Measurements from ENCODE around the gene RNF214.
"Not testable (repeated sequence)": the region's sequence is repeated elsewhere in the genome, so short reads cannot be mapped to it uniquely, and the experiment has no call there.

The RNF214 gene

GRCh38 chr11:117232092-117232878 is at the start of gene RNF214:
TSS of gene RNF214 (plus strand) at chr11:117232671. CDS start at chr11:117234273, 1,602 bp downstream.
- peak; percentile 73 for DNase-seq

DNA sequence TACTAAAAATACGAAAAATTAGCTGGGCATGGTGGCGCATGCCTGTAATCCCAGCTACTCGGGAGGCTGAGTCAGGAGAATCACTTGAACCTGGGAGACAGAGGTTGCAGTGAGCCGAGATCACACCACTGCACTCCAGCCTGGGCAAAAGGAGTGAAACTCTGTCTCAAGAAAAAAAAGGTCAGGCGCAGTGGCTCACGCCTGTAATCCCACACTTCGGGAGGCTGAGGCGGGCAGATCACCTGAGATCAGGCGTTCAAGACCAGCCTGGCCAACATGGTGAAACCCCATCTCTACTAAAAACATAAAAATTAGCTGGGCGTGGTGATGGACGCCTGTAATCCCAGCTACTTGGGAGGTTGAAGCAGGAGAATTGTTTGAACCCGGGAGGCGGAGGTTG is 49.3 kb upstream of the RNF214 start:
- DNase-seq: not testable (repeated sequence)

- no peak for DNase-seq
Observed at GRCh38 chr11:117183724-117184349, 48.6 kb upstream of the RNF214 start.

DNA sequence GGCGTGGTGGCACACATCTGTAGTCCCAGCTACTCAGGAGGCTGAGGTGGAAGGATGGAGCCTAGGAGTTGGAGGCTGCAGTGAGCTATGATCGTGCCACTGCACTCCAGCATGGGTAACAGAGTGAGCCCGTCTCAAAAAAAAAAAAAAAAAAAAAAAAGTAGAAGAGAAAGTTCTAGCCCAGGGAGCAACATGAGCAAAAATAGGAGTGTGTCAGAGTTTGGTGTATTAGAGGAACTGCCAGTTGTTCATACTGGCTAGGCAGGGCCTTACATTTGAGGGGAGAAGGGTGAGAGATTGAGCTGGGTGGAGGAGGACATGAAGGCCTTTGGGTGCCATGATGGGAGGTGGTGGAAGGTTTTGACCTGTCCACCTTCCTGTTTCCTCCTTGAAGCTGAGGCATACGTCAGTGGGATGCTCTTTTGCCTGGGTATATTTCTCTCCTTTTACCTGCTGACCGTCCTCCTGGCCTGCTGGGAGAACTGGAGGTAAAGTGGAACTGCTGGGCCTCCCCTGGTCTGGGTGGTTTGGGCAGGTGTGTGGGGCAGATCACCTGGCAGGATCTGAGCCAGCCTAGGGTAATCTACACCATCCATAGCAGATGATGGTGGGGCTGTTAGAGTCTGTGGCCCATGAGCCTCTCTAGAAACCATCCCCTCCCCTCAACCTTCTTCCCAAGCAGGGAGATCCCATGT is 46.6 kb upstream of the RNF214 start:
- DNase-seq: no peak

- no peak for DNase-seq
Observed at GRCh38 chr11:117186431-117186761, 46.1 kb upstream of the RNF214 start.

DNA sequence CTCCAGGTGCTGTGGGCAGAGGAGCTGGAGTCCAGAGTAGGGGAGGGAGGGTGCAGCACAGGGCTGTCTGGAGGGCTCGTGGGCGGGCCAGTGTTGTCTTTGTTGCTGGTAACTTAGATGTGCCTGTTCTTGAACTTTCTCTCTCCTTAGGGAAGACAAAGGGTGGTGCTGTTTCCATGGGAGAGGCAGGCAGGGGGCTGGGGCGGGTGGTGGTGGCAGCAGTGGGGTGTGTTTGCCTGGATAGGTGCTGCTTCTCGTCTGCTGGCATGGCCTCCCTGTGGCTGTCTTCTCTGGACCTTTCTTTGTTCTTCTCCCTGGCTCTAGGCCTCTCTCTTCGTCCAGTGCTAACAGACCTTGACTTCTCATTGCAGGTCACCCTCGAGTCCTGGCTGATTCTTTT is 45.5 kb upstream of the RNF214 start:
- no peak for DNase-seq

- DNase-seq: no peak
Observed at GRCh38 chr11:117187428-117187798, 45.1 kb upstream of the RNF214 start.

GRCh38 chr11:117187799-117188481 is 44.5 kb upstream of the RNF214 start:
- DNase-seq: no peak

GRCh38 chr11:117188620-117189081 is 43.8 kb upstream of the RNF214 start:
- no peak for DNase-seq

- no peak for DNase-seq
Observed at GRCh38 chr11:117189191-117189940, 43.1 kb upstream of the RNF214 start.

- DNase-seq: no peak
Observed at GRCh38 chr11:117189941-117190544, 42.4 kb upstream of the RNF214 start.

DNA sequence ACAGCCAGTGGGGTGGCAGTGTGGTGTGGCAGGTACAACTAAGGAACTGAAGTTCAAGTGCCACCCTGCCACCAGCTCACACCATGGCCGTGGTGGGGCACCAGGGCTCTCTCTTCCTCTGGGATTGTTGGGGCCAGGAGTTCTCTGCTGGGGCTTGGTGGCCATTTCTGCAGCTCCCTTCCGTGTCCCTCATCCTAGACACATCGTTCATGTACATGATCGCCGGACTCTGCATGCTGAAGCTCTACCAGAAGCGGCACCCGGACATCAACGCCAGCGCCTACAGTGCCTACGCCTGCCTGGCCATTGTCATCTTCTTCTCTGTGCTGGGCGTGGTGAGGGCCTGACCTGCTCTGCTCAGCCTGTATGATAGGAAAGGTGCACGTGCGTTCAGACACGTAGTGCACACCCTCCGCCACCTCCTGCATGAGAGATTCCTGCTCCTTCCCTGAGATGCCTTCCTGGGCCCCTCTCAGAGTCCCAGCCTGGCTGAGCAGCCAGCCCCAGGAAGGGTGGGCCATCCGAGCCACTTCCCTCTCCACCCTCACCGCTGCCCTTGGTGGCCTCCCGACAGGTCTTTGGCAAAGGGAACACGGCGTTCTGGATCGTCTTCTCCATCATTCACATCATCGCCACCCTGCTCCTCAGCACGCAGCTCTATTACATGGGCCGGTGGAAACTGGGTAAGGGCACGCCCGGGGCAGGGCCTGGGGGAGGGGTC is 40.6 kb upstream of the RNF214 start:
- no peak for DNase-seq

DNA sequence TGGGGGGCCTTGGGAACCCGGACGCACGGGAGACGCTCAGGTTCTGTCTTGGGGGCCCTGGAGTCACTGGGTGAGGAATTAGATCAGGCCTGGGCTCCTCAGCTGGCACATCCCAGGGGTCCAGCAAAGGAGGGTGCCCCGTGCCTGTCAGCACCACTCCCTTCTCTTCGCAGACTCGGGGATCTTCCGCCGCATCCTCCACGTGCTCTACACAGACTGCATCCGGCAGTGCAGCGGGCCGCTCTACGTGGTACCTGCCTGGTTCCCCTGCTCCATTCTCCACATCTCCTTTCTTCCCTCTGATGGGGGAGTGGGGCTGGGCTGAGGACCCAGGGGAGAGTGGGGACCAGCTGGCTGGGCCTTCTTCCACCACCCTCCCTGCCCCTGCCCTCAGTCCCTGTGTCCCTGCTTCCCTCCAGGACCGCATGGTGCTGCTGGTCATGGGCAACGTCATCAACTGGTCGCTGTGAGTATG is 40.0 kb upstream of the RNF214 start:
- DNase-seq: no peak

- no peak for DNase-seq
Observed at GRCh38 chr11:117193130-117194020, 39.1 kb upstream of the RNF214 start.

DNA sequence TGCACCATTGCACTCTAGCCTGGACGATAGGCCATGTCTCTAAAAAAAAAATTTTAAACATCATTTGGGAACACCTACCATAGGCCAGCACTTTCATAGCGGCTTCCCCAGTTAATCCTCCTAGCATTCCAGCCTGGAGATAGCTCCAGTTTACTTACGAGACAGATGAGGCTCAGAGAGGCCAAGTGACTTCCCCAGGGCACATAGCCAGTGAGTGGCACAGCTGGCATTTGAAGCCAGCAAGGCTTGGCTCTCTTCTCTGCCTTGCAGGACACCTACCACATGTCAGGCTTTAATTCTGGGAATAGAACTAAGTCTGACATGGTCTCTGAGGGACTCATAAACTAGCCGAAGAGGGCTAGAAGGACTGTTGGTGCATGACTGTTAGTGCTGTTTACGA is 38.2 kb upstream of the RNF214 start:
- no peak for DNase-seq

DNA sequence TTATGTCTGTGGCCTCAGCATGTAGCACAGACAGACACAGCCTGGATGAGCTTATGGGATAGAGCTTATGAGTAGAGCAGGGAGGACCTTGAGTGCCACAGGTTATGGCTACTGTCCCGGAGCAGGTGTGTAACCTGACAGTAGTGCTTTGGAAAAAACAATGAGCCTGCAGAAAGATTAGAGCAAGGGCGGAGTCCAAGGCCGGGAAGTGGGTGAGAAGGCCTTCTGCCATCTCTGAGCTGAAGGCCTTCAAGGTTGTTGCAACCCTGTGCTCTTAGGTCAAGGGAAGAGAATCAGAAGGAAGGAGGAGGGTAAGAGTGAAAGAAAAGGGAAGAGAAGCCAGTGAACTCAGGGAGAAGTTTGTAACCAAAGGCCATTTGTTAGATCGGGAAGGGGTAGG is 37.2 kb upstream of the RNF214 start:
- no peak for DNase-seq

GRCh38 chr11:117195761-117196160 is 36.7 kb upstream of the RNF214 start:
- no peak for DNase-seq

- no peak for DNase-seq
Observed at GRCh38 chr11:117197006-117197405, 35.5 kb upstream of the RNF214 start.

DNA sequence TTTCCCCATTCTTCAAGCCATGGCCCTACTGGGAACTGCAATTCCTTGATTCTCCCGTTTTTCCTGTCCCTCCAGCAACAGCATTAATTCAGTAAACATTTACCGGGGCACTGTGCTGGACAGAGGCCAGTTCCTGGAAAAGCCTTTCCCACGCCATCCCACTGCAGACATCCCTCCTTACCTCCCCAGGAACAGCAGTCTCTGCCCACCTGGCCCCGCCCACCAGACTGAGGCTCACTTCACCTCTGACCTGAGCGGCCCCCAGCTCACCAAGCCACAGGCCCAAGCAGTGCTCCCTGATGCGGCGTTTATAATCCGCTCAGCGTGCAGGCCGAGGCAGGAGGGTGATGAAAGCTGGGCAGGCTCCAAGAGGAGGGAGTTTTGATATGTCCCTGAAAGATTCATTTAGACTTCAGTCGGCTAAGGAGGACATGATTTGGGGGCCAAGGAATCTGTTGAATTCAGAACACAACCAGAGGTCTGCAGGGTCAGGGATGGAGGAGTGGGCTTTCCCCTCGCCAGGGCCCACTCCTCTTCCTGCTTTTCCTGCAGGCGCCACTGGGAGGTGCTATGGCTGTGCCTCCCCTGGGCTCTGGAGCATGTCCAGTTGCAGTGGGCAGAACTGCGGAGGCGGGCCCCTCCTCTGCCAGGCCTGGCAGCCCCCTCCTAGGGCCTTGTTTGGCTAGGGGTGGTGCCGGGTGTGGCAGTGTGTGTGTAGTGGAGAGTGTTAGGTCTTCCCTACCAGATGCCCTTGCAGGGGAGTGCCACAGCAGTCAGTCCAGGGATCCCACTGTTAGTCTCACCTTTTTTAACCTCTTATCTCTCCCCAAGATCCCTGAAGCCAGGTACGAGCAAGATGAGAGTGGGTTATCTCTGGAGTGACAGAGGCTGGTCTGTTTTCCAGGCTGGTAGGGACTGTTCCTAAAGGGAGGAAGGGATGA is 34.7 kb upstream of the RNF214 start:
- DNase-seq: no peak
